ENCODE data around the gene PPP2R2B.

DNA sequence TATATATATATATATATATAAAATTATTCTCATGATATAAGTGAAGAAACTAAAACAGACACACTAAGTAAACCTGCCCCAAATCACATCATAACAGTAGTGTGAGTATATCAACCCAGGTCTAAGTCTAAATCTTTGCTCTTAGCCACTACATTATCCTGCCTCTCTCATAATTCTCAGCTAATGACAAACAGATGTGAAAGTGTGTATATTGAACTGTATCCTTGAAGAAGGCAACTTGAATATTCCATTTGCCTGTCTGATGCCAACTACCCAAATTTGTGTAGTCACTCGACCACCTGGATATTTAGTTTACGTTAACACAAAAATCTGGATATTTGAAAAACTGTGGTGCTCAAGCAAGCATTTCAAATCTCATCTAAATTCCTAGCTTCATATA, 97.4 kb downstream of the PPP2R2B start:
- TF ChIP-seq, protein P1, sequence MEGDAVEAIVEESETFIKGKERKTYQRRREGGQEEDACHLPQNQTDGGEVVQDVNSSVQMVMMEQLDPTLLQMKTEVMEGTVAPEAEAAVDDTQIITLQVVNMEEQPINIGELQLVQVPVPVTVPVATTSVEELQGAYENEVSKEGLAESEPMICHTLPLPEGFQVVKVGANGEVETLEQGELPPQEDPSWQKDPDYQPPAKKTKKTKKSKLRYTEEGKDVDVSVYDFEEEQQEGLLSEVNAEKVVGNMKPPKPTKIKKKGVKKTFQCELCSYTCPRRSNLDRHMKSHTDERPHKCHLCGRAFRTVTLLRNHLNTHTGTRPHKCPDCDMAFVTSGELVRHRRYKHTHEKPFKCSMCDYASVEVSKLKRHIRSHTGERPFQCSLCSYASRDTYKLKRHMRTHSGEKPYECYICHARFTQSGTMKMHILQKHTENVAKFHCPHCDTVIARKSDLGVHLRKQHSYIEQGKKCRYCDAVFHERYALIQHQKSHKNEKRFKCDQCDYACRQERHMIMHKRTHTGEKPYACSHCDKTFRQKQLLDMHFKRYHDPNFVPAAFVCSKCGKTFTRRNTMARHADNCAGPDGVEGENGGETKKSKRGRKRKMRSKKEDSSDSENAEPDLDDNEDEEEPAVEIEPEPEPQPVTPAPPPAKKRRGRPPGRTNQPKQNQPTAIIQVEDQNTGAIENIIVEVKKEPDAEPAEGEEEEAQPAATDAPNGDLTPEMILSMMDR (conservative IDR thresholded peaks at IDR 0.05 in 1 of 2, IDR thresholded peaks at IDR 0.05 in 1 of 2; ENCODE audit: low read depth in 1 of 2, low read length in 2 of 2): no peak
- no peak for TF ChIP-seq EZH2 (IDR thresholded peaks at IDR 0.05; ENCODE audit: low read length, missing control alignments)

All from fibroblast of lung (primary cell).